Kidney epithelial cell (primary cell): ENCODE data around the gene POLA1. TPM values are rescaled to one million over a fixed set of nuclear protein-coding genes. Genes with fewer than 3 reads are reported as not detected.
A peak's percentile ranks its signal among the peaks of the same experiment; 100 is the strongest.

Source experiments
- DNase-seq: peaks from one replicate; pipeline ENCODE4 v3.0.0-alpha.2; 2010; ENCODE audit warnings: low read depth
- H3K27me3 ChIP-seq: 2 replicates; pipeline ENCODE4 v1.6.0; 2011; ENCODE audit warnings: low read length; ENCODE audit not compliant: control insufficient read depth, insufficient read depth
- H3K36me3 ChIP-seq: 2 replicates; pipeline ENCODE4 v1.5.1; 2011; ENCODE audit warnings: low read length; ENCODE audit not compliant: control insufficient read depth, insufficient read depth
- H3K4me3 ChIP-seq: 2 replicates; pipeline ENCODE4 v1.5.1; 2011; ENCODE audit warnings: low read depth, mild to moderate bottlenecking, control low read depth, low read length
- CTCF ChIP-seq: IDR thresholded peaks from 2 replicates; pipeline ENCODE4 v1.5.1; 2011; ENCODE audit warnings: mild to moderate bottlenecking, moderate library complexity, low read length, control low read depth, inconsistent platforms; ENCODE audit not compliant: insufficient read depth, poor library complexity, severe bottlenecking
- total RNA-seq: library from RNA; depleted of rRNA; stranded (reverse); fragments of >200 nt; gene quantifications from 2 replicates; pipeline ENCODE4 v1.2.3, GENCODE V29; 2015

POLA1 gene
- total RNA-seq, 1 donor from 2014 or later: 6.2 TPM

- DNase-seq: no peak
- H3K4me3 ChIP-seq: no peak overlapping the region
- no peaks in the 10 kb centered on the region for H3K27me3 ChIP-seq
- TF ChIP-seq CTCF: no peak
- no peaks in the 10 kb centered on the region for H3K36me3 ChIP-seq
These were observed 134.4 kb downstream of the POLA1 start for GRCh38 chrX:24828147-24828546.

GRCh38 chrX:24828600-24828999, 134.9 kb downstream of the POLA1 start:
- TF ChIP-seq CTCF: no peak
- no peak for DNase-seq
- Histone ChIP-seq H3K4me3 (no peak overlapping the region), H3K36me3 (no peaks in the 10 kb centered on the region), H3K27me3 (no peaks in the 10 kb centered on the region)

- Histone ChIP-seq H3K36me3 (no peaks in the 10 kb centered on the region), H3K4me3 (no peak overlapping the region), H3K27me3 (no peaks in the 10 kb centered on the region)
- no peak for TF ChIP-seq CTCF
- no peak for DNase-seq
These were observed 140.0 kb downstream of the POLA1 start for GRCh38 chrX:24833695-24834094.

- no peak overlapping the region for H3K4me3 ChIP-seq
- TF ChIP-seq CTCF: no peak
- no peak for DNase-seq
- no peaks in the 10 kb centered on the region for H3K36me3 ChIP-seq
- no peaks in the 10 kb centered on the region for H3K27me3 ChIP-seq
These were observed 144.2 kb downstream of the POLA1 start for GRCh38 chrX:24837966-24838365.

- DNase-seq: no peak
- H3K27me3 ChIP-seq: no peaks in the 10 kb centered on the region
- H3K4me3 ChIP-seq: no peak overlapping the region
- peak; percentile 38 for TF ChIP-seq CTCF
- no peaks in the 10 kb centered on the region for H3K36me3 ChIP-seq
These were observed 144.9 kb downstream of the POLA1 start for GRCh38 chrX:24838629-24839028.

- no peak for DNase-seq
- no peaks in the 10 kb centered on the region for H3K36me3 ChIP-seq
- TF ChIP-seq CTCF: no peak
These were observed 145.6 kb downstream of the POLA1 start for GRCh38 chrX:24839331-24839730.

More at GRCh38 chrX:24839331-24839730, 145.6 kb downstream of the POLA1 start:
- H3K27me3 ChIP-seq: no peaks in the 10 kb centered on the region
- no peak overlapping the region for H3K4me3 ChIP-seq
